ENCODE data around the gene SLC9A4.

DNA sequence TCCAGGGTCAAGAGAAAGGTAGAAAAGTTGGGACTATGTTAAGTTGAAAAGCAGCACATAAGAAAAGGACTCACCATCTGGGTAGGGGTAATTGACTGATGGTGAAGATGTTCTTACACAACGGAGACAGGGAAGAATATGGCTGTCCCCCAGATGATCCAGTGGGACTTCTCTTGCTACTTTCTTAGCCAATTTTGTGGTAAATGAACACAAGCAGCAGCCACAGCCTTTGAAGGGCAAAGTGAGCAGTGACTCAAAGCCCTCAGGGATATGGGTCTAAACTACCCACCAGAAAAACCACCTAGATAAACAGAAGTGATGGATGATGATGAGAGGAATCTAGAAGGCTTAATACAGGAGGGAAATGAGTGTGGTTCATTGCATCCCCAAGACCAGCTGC lies 80.6 kb downstream of the SLC9A4 start:
- TF ChIP-seq, protein P1, sequence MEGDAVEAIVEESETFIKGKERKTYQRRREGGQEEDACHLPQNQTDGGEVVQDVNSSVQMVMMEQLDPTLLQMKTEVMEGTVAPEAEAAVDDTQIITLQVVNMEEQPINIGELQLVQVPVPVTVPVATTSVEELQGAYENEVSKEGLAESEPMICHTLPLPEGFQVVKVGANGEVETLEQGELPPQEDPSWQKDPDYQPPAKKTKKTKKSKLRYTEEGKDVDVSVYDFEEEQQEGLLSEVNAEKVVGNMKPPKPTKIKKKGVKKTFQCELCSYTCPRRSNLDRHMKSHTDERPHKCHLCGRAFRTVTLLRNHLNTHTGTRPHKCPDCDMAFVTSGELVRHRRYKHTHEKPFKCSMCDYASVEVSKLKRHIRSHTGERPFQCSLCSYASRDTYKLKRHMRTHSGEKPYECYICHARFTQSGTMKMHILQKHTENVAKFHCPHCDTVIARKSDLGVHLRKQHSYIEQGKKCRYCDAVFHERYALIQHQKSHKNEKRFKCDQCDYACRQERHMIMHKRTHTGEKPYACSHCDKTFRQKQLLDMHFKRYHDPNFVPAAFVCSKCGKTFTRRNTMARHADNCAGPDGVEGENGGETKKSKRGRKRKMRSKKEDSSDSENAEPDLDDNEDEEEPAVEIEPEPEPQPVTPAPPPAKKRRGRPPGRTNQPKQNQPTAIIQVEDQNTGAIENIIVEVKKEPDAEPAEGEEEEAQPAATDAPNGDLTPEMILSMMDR (IDR thresholded peaks at IDR 0.05; ENCODE audit: extremely low read depth in 1 of 2, insufficient read depth in 1 of 2, low read depth in 1 of 2, low read length in 2 of 2): no peak
- no peak for TF ChIP-seq POLR2A (IDR thresholded peaks at IDR 0.05; ENCODE audit: low read depth, low read length)
- TF ChIP-seq POLR2AphosphoS5 (IDR thresholded peaks at IDR 0.05; ENCODE audit: insufficient read depth, low read depth, low read length): no peak
- no peak for TF ChIP-seq EZH2 (IDR thresholded peaks at IDR 0.05; ENCODE audit: borderline replicate concordance, low read depth, low read length, severe bottlenecking)
- no peak for TF ChIP-seq GATA2 (IDR thresholded peaks at IDR 0.05; ENCODE audit: insufficient read depth, insufficient read length, low read depth, low read length)
- TF ChIP-seq, protein P2, sequence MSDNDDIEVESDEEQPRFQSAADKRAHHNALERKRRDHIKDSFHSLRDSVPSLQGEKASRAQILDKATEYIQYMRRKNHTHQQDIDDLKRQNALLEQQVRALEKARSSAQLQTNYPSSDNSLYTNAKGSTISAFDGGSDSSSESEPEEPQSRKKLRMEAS (IDR thresholded peaks at IDR 0.05; ENCODE audit: insufficient read depth, insufficient read length): no peak

All from endothelial cell of umbilical vein (primary cell).